OCI-LY3 (cell line): ENCODE data around the gene DPT.

ENCODE experiments used
- H2AFZ ChIP-seq: fragments of 200-600, 300-600 bp; shearing (Covaris generic); 2 replicates; pipeline ENCODE4 v1.6.0; 2014; ENCODE audit warnings: antibody characterized with exemption, low read depth, low read length
- H3K27ac ChIP-seq: fragments of 200-600, 300-600 bp; sonication (generic); 2 replicates; pipeline ENCODE4 v1.5.1; 2014; ENCODE audit warnings: mild to moderate bottlenecking, low read length, moderate library complexity, mixed read lengths
- H3K27me3 ChIP-seq: fragments of 200-600, 300-600 bp; sonication (generic); 2 replicates; pipeline ENCODE4 v1.6.1; 2014; ENCODE audit warnings: low read depth, low read length, mixed read lengths
- H3K36me3 ChIP-seq: fragments of 200-600, 300-600 bp; sonication (generic); replicated peaks from 2 replicates; pipeline ENCODE3; 2014; ENCODE audit warnings: low read depth, low read length, mixed read lengths
- H3K4me1 ChIP-seq: fragments of 300-600, 200-600 bp; sonication (generic); 2 replicates; pipeline ENCODE4 v1.6.1; 2014; ENCODE audit warnings: low read length, mixed read lengths
- H3K4me2 ChIP-seq: fragments of 200-600, 300-600 bp; sonication (generic); 2 replicates; pipeline ENCODE4 v1.6.1; 2014; ENCODE audit warnings: low read length, mixed read lengths
- H3K4me3 ChIP-seq: fragments of 300-600, 200-600 bp; sonication (generic); 2 replicates; pipeline ENCODE4 v1.5.1; 2014; ENCODE audit warnings: antibody characterized with exemption, mild to moderate bottlenecking, low read length, moderate library complexity
- H3K79me2 ChIP-seq: fragments of 300-600, 200-600 bp; shearing (Covaris generic); 2 replicates; pipeline ENCODE4 v1.6.1; 2014; ENCODE audit warnings: mild to moderate bottlenecking, low read length, mixed read lengths
- H3K9ac ChIP-seq: fragments of 300-600, 200-600 bp; shearing (Covaris generic); 2 replicates; pipeline ENCODE4 v1.6.0; 2014; ENCODE audit warnings: mild to moderate bottlenecking, low read length, moderate library complexity
- H3K9me3 ChIP-seq: fragments of 200-600, 300-600 bp; shearing (Covaris generic); 2 replicates; pipeline ENCODE4 v1.6.1; 2014; ENCODE audit warnings: low read length, mixed read lengths; ENCODE audit not compliant: insufficient read depth
- H4K20me1 ChIP-seq: fragments of 200-600, 300-600 bp; sonication (generic); 2 replicates; pipeline ENCODE4 v1.6.1; 2016; ENCODE audit warnings: low read length, mixed read lengths; ENCODE audit not compliant: insufficient read depth
- EZH2phosphoT487 ChIP-seq: fragments of 200-600 bp; shearing (Covaris generic); IDR thresholded peaks from 2 replicates; pipeline ENCODE4 v1.6.1; 2018; ENCODE audit warnings: antibody characterized with exemption, mixed run types, low read depth
- TF ChIP-seq, protein P1 (sequence below): fragments of 200-600, 300-600 bp; sonication (generic); IDR thresholded peaks from 2 replicates; pipeline ENCODE4 v1.5.1; 2014; ENCODE audit warnings: antibody characterized with exemption, low read length, low read depth

The DPT gene

DNA sequence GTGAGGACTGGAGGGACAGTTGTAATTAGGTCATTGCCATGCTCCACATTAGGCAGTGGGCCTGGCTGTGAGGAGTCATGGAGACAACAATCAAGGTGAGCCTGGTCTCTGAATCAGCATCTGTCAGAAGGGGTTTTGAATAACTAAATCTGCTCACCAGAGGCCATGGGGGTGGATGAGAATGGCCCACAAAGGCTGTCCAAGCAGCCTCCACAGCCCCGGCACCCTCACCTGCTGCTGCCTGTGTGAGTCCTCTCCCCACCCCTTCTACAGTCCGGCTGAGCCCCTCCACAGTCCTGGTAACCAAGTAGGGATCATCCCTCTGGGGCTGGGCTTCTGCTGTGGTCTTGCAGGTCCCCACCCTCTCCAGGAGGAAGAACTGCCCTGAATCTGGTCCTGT is 2.3 kb downstream of the DPT start:
- Histone ChIP-seq H3K4me2 (no peak overlapping the region), H3K27ac (no peak overlapping the region), H3K27me3 (peaks cover 11% of the 10 kb centered on the region), H3K36me3 (no peaks in the 10 kb centered on the region), H3K9ac (no peak overlapping the region), H3K9me3 (no peaks in the 10 kb centered on the region), H3K79me2 (no peaks in the 10 kb centered on the region), H4K20me1 (no peaks in the 10 kb centered on the region), H3K4me1 (no peaks in the 10 kb centered on the region), H3K4me3 (no peak overlapping the region), H2AFZ (no peak overlapping the region)
- TF ChIP-seq, protein P1, sequence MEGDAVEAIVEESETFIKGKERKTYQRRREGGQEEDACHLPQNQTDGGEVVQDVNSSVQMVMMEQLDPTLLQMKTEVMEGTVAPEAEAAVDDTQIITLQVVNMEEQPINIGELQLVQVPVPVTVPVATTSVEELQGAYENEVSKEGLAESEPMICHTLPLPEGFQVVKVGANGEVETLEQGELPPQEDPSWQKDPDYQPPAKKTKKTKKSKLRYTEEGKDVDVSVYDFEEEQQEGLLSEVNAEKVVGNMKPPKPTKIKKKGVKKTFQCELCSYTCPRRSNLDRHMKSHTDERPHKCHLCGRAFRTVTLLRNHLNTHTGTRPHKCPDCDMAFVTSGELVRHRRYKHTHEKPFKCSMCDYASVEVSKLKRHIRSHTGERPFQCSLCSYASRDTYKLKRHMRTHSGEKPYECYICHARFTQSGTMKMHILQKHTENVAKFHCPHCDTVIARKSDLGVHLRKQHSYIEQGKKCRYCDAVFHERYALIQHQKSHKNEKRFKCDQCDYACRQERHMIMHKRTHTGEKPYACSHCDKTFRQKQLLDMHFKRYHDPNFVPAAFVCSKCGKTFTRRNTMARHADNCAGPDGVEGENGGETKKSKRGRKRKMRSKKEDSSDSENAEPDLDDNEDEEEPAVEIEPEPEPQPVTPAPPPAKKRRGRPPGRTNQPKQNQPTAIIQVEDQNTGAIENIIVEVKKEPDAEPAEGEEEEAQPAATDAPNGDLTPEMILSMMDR: no peak
- TF ChIP-seq EZH2phosphoT487: no peak

- no peaks in the 10 kb centered on the region for H3K9me3 ChIP-seq
- peaks cover 16% of the 10 kb centered on the region for H3K27me3 ChIP-seq
- H2AFZ ChIP-seq: peak overlapping the region; percentile 46; the same call in 1 of the 2 replicates
- H4K20me1 ChIP-seq: no peaks in the 10 kb centered on the region
- no peaks in the 10 kb centered on the region for H3K79me2 ChIP-seq
- no peak overlapping the region for H3K4me3 ChIP-seq
- no peaks in the 10 kb centered on the region for H3K4me1 ChIP-seq
- no peaks in the 10 kb centered on the region for H3K36me3 ChIP-seq
- no peak overlapping the region for H3K27ac ChIP-seq
- H3K9ac ChIP-seq: no peak overlapping the region
- H3K4me2 ChIP-seq: no peak overlapping the region
- no peak for TF ChIP-seq EZH2phosphoT487
- TF ChIP-seq, protein P1: no peak
Measured at GRCh38 chr1:168726281-168726680, 2.7 kb downstream of the DPT start.

- Histone ChIP-seq H3K4me2 (no peak overlapping the region), H4K20me1 (no peaks in the 10 kb centered on the region), H3K4me1 (no peaks in the 10 kb centered on the region), H3K36me3 (no peaks in the 10 kb centered on the region), H3K79me2 (no peaks in the 10 kb centered on the region), H3K4me3 (no peak overlapping the region), H3K9ac (no peak overlapping the region), H3K27me3 (peaks cover 19% of the 10 kb centered on the region), H3K9me3 (no peaks in the 10 kb centered on the region), H3K27ac (no peak overlapping the region), H2AFZ (peak overlapping the region; percentile 46)
- TF ChIP-seq, protein P1: no peak
- no peak for TF ChIP-seq EZH2phosphoT487
Measured at GRCh38 chr1:168725831-168726230, 3.2 kb downstream of the DPT start.

- Histone ChIP-seq H3K36me3 (no peaks in the 10 kb centered on the region), H3K4me2 (no peak overlapping the region), H3K4me3 (no peak overlapping the region), H2AFZ (no peak overlapping the region), H3K79me2 (no peaks in the 10 kb centered on the region), H3K9ac (no peak overlapping the region), H3K27me3 (peaks cover 19% of the 10 kb centered on the region), H3K9me3 (no peaks in the 10 kb centered on the region), H4K20me1 (no peaks in the 10 kb centered on the region), H3K27ac (no peak overlapping the region), H3K4me1 (no peaks in the 10 kb centered on the region)
- no peak for TF ChIP-seq EZH2phosphoT487
- TF ChIP-seq, protein P1: no peak
Measured at GRCh38 chr1:168725060-168725459, 3.9 kb downstream of the DPT start.
